Esophagus (tissue), 2 donors: ENCODE results near the gene NOB1. TPM values are rescaled to one million over a fixed set of nuclear protein-coding genes. Genes with fewer than 3 reads are reported as not detected.
"Not testable (repeated sequence)": the region's sequence is repeated elsewhere in the genome, so short reads cannot be mapped to it uniquely, and the experiment has no call there.

Experiments
- H3K27ac ChIP-seq, 2 donors: one replicate each; pipeline ENCODE4 v1.5.1; 2013; ENCODE audit warnings: low read depth in 2 of 2, mild to moderate bottlenecking in 2 of 2, inconsistent platforms in 1 of 2, low read length in 1 of 2, moderate library complexity in 1 of 2
- H3K27me3 ChIP-seq, 2 donors: one replicate each; pipeline ENCODE4 v1.6.1; 2013; ENCODE audit warnings: low read length in 2 of 2, control low read depth in 1 of 2, mild to moderate bottlenecking in 1 of 2; ENCODE audit not compliant: insufficient read depth in 2 of 2, control insufficient read depth in 1 of 2
- H3K36me3 ChIP-seq, 2 donors: one replicate each; pipeline ENCODE4 v1.6.1; 2013; ENCODE audit warnings: low read length in 1 of 2; ENCODE audit not compliant: control insufficient read depth in 2 of 2, insufficient read depth in 2 of 2
- H3K4me1 ChIP-seq, 2 donors: one replicate each; pipeline ENCODE4 v1.6.1; 2013; ENCODE audit warnings: low read length in 1 of 2; ENCODE audit not compliant: control insufficient read depth in 2 of 2, insufficient read depth in 2 of 2
- H3K4me3 ChIP-seq, 2 donors: one replicate each; pipeline ENCODE4 v1.5.1; 2013; ENCODE audit warnings: low read length in 2 of 2, mild to moderate bottlenecking in 2 of 2, low read depth in 1 of 2, moderate library complexity in 1 of 2
- H3K9me3 ChIP-seq, 2 donors: one replicate each; pipeline ENCODE4 v1.6.1; 2013; ENCODE audit warnings: mild to moderate bottlenecking in 2 of 2, low read depth in 1 of 2, low read length in 1 of 2, moderate library complexity in 1 of 2; ENCODE audit not compliant: control insufficient read depth in 2 of 2, insufficient read depth in 1 of 2
- WGBS, 2 donors: extraction: QIAGEN DNeasy Blood & Tissue Kit; methylation state at CpG; one replicate each; pipeline ENCODE4 v1.1.7; 2013; 5-methylcytosine and 5-hydroxymethylcytosine counted together
- polyA plus RNA-seq, 2 donors: library from polyadenylated mRNA; stranded (reverse); fragments of 200-250 nt; gene quantifications; one replicate each; pipeline ENCODE4 v1.2.3, GENCODE V29; 2013
- donor health status: healthy with polysubstance abuse.
- donor health status: Bipolar disorder and iron deficiency.

NOB1 gene
- polyA plus RNA-seq, 2 donors, result 14.7 to 49.5 TPM

GRCh38 chr16:69762814-69763598 lies 8.3 kb upstream of the NOB1 start:
- 4 to 6% methylated on average over 14 of the region's 14 CpGs for WGBS, 2 donors
- H3K9me3 ChIP-seq, result no peaks in the 10 kb centered on the region
- peak overlapping the region; percentile 69 to 92 for H3K4me3 ChIP-seq
- H3K36me3 ChIP-seq, result no peaks in the 10 kb centered on the region
- peak overlapping the region; percentile 93 to 96 for H3K27ac ChIP-seq
- no peaks in the 10 kb centered on the region for H3K27me3 ChIP-seq
- H3K4me1 ChIP-seq, result no peaks in the 10 kb centered on the region

GRCh38 chr16:69761983-69762813 lies 7.5 kb upstream of the NOB1 start, which contains the start of gene WWP2:
Gene WWP2, plus strand, starts transcription at chr16:69762332. Its CDS starts 24,679 bp downstream, at chr16:69787011.
- Histone ChIP-seq H3K27ac (peak within 1 kb of the TSS; percentile 93 to 96), H3K4me1 (no peaks in the 10 kb centered on the region), H3K9me3 (no peaks in the 10 kb centered on the region), H3K4me3 (peak within 1 kb of the TSS; percentile 69 to 92), H3K36me3 (no peaks in the 10 kb centered on the region), H3K27me3 (no peaks in the 10 kb centered on the region)
- WGBS, 2 donors, result 0 to 1% methylated on average over 40 to 68 of the region's 68 CpGs

- not testable (repeated sequence) for H3K36me3 ChIP-seq, H3K27me3 ChIP-seq, H3K4me1 ChIP-seq, H3K4me3 ChIP-seq, H3K9me3 ChIP-seq, H3K27ac ChIP-seq
- WGBS, 2 donors, result 84 to 88% methylated on average over 13 of the region's 13 CpGs
Observed at GRCh38 chr16:69757375-69757774, 2.6 kb upstream of the NOB1 start.

GRCh38 chr16:69756705-69757104 lies 2.0 kb upstream of the NOB1 start:
- no peaks in the 10 kb centered on the region for H3K4me1 ChIP-seq
- H3K27ac ChIP-seq, result no peak overlapping the region
- H3K4me3 ChIP-seq, result no peak overlapping the region
- H3K9me3 ChIP-seq, result no peaks in the 10 kb centered on the region
- no peaks in the 10 kb centered on the region for H3K27me3 ChIP-seq
- 89 to 94% methylated on average over 10 of the region's 10 CpGs for WGBS, 2 donors
- H3K36me3 ChIP-seq, result no peaks in the 10 kb centered on the region

GRCh38 chr16:69754143-69754468 lies 620 bp downstream of the NOB1 start:
- peak overlapping the region; percentile 47 to 83 for H3K27ac ChIP-seq
- H3K36me3 ChIP-seq, result peaks cover 2 to 3% of the 10 kb centered on the region in 2 donors
- 8% methylated on average over 4 of the region's 4 CpGs for WGBS, 2 donors

GRCh38 chr16:69748694-69749345 lies 5.9 kb downstream of the NOB1 start:
- 86 to 88% methylated on average over 20 of the region's 20 CpGs for WGBS, 2 donors
- Histone ChIP-seq H3K9me3 (no peaks in the 10 kb centered on the region), H3K4me3 (no peak overlapping the region), H3K36me3 (peaks cover 20 to 39% of the 10 kb centered on the region in 2 donors), H3K27me3 (no peaks in the 10 kb centered on the region), H3K4me1 (no peaks in the 10 kb centered on the region), H3K27ac (no peak overlapping the region)

More at GRCh38 chr16:69754143-69754468, 620 bp downstream of the NOB1 start:
- H3K27me3 ChIP-seq, result no peaks in the 10 kb centered on the region
- no peaks in the 10 kb centered on the region for H3K4me1 ChIP-seq
- H3K4me3 ChIP-seq, result peak overlapping the region; percentile 81 to 88
- no peaks in the 10 kb centered on the region for H3K9me3 ChIP-seq

GRCh38 chr16:69747115-69747514 lies 7.6 kb downstream of the NOB1 start:
- 92 to 94% methylated on average over 8 of the region's 8 CpGs for WGBS, 2 donors
- Histone ChIP-seq H3K27me3 (no peaks in the 10 kb centered on the region), H3K4me1 (peaks cover 0 to 4% of the 10 kb centered on the region in 2 donors), H3K4me3 (no peak overlapping the region), H3K36me3 (peaks cover 23 to 48% of the 10 kb centered on the region in 2 donors), H3K27ac (no peak overlapping the region), H3K9me3 (no peaks in the 10 kb centered on the region)

- peaks cover 23 to 58% of the 10 kb centered on the region in 2 donors for H3K36me3 ChIP-seq
- H3K27ac ChIP-seq, result no peak overlapping the region
- no peaks in the 10 kb centered on the region for H3K9me3 ChIP-seq
- no peaks in the 10 kb centered on the region for H3K27me3 ChIP-seq
- H3K4me1 ChIP-seq, result peaks cover 0 to 6% of the 10 kb centered on the region in 2 donors
- H3K4me3 ChIP-seq, result no peak overlapping the region
- 82 to 88% methylated on average over 10 of the region's 10 CpGs for WGBS, 2 donors
Observed at GRCh38 chr16:69745959-69746358, 8.8 kb downstream of the NOB1 start.

GRCh38 chr16:69745232-69745612 lies 9.5 kb downstream of the NOB1 start:
- peaks cover 0 to 6% of the 10 kb centered on the region in 2 donors for H3K4me1 ChIP-seq
- no peak overlapping the region for H3K4me3 ChIP-seq
- H3K9me3 ChIP-seq, result no peaks in the 10 kb centered on the region
- H3K36me3 ChIP-seq, result peaks cover 23 to 60% of the 10 kb centered on the region in 2 donors
- H3K27me3 ChIP-seq, result no peaks in the 10 kb centered on the region
- H3K27ac ChIP-seq, result no peak overlapping the region
- 96 to 98% methylated on average over 11 of the region's 11 CpGs for WGBS, 2 donors
